Stimulated activated CD4-positive, alpha-beta T cell treated with anti-CD3 and anti-CD28 coated beads, Interleukin-1b, Interleukin-23, amount 100 ng/mL, for 24 hours (primary cell): ENCODE results near the gene CBLB.

Source experiments
- DNase-seq, 4 experiments: peaks; one replicate each; pipeline ENCODE4 v3.0.0-alpha.2; 2020; ENCODE audit warnings: low read depth in 4 of 4, low spot score in 1 of 4

CBLB gene

GRCh38 chr3:105847865-105848264 lies 20.9 kb downstream of the CBLB start:
- DNase-seq = no peak

- DNase-seq = no peak
Observed at GRCh38 chr3:105847452-105847851, 21.4 kb downstream of the CBLB start.

DNA sequence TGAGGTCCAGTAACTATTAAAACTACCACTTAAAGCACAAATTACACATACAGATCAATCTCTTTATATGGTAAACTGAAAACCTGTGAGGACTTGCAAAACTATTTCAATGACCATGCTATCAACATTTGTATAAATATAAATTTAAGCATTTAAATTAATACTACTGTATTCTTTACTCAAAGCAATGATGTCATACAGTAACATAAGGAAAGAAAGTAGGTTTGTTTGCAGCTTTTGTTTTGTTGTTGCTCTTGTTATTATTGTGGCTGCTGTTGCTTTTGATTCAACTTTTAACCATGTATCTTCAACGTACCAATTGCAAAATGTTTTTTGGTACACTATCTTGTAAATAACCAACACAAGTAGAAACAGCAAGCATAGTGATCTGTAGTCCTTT lies 22.0 kb downstream of the CBLB start:
- no peak for DNase-seq

DNA sequence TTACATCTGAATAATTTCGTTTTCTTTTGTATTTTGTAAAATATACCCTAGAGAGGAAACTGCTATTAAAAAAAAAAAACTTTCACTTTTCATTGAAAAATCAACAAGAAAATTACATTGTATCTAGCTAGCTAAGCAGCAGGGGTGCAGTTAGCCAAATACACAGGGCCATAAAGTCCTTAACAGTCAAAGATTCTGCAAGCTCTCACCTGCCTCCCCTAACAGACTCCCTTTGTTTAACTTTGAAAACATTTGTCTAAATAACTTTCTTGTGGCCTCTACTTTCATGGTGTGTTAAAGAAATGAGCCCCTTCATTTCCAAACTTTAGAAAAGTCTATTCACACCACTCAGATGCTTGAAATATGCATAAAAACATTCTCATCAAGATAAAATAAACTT lies 23.3 kb downstream of the CBLB start:
- no peak for DNase-seq

- no peak for DNase-seq
Observed at GRCh38 chr3:105844704-105845103, 24.1 kb downstream of the CBLB start.

DNA sequence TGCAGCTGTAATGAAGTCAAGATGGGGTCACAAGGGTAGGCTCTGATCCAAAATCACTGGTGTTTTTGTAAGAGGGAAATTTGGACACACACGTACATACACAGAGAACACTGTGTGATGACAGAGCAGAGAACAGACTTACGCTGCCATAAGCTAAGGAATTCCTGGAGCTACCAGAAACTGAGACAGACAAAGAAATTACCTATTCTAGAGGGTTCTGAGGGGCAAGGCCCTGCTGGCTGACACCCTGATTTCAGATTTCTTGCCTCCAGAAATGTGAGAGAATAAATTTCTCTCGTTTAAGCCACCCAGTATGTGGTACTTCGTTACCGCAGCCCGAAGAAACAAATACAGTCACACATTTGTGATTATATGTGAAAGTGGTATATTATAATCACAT lies 24.8 kb downstream of the CBLB start:
- no peak for DNase-seq

DNA sequence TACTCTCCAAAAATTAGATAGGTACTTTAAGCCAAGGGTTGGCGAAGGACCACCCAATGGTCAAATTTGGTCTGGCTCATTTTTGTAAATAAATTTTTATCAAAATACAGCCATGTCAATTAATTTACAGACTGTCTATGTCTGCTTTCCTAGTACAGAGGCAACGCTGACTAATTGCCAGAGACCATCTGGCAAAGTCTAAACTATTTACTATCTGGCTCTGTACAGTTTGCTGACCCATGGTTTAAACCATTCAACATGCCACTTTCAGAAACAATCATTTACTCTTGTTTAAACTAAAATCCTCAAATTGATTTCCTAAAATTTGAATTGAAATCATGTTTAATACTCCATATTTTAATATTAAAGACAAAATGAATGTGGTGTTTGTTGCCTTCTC lies 25.9 kb downstream of the CBLB start:
- no peak for DNase-seq

DNA sequence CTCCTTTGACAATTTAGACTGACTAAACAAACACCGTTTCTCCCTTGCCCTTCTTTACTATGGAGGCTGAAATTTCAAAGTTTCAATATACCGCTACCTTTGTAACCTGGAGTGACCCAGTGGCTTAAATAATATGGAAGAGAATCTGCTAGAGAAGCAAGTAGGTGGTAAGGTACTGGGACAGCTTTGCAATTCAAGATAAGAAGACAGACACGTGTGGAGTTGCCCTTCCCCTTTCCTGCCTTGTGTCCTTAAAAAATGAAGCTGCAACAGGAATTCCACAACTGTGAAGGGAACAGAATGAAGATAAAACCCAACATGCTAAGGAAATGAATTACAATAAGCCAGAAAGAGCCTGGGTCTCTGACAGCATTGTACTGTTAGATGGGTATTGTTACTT lies 26.4 kb downstream of the CBLB start:
- no peak for DNase-seq

- DNase-seq = no peak
Observed at GRCh38 chr3:105837947-105838346, 30.9 kb downstream of the CBLB start.

GRCh38 chr3:105837143-105837740 lies 31.6 kb downstream of the CBLB start:
- no peak for DNase-seq

DNA sequence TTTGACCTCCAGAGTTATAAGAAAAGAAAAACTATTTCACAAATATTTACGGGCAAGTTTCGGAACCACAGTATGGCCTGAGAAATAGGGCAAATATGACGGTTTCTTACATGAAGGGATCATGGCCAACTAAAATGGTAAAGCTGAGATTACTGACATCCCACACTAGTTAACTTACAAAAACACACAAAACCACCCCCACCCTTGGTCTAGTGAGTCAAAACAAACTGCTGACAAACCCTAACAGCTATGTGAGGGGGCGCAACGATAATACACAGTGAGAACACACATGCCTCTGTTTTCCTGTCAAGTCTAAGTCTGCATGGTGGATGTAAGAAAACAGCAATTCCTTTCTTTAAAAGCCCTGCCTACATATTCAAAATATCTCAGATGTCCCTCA lies 32.3 kb downstream of the CBLB start:
- DNase-seq = no peak

- DNase-seq = no peak
Observed at GRCh38 chr3:105835606-105836005, 33.2 kb downstream of the CBLB start.

DNA sequence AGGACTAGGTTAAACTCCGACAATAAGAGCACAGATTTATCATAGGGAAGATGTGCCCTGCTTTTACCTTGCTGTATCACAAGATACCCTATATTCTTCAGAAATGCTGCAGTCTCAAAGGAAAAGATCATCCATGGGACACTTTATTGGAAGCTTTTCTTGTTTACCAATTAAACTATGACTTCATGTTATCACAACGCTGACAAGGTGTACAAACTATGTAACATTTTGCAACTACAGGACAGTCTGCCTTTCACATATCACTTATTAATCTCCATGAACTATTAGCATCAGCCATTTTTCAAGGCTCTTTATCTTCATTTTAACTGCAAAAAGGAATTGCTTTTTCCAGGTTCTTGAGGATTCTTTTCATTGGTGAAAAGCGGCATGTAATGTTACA lies 34.0 kb downstream of the CBLB start:
- DNase-seq = no peak

- no peak for DNase-seq
Observed at GRCh38 chr3:105832644-105833043, 36.2 kb downstream of the CBLB start.

DNA sequence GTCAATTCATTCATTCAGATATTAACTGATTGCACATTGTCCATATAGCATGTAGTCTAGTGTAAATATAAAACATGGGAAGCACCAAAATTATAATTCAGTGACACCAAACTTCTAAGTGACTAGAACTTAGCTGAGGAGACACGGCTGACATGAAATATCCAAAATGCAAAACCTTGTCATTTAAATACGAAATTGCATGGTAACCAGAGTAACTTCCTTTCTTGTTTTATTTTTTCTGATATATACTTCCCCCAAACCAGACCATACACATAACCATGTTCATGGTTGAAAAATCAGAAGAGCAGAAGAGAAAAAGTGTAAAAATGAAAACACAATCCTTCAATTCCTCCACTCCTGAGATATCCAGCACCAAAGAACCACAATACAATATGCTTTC lies 38.0 kb downstream of the CBLB start:
- DNase-seq = no peak

- DNase-seq = no peak
Observed at GRCh38 chr3:105829871-105830622, 38.8 kb downstream of the CBLB start.

DNA sequence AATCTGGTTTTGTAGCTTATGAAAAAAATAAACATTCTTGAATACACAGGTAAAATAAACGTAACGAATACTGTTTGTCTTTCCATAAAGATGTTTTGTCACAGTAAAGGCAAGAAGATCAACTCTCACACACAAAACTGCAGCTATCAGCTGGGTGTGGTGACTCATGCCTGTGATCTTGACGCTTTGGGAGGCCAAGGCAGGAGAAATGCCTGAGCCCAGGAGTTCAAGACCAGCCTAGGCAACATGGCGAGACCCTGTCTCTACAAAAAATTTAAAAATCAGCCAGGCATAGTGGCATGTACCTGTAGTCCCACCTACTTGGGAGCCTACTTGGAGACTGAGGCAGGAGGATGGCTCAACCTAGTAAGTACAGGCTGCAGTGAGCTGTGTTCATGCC lies 39.6 kb downstream of the CBLB start:
- DNase-seq = no peak

GRCh38 chr3:105828703-105829102 lies 40.1 kb downstream of the CBLB start:
- no peak for DNase-seq

- no peak for DNase-seq
Observed at GRCh38 chr3:105827959-105828358, 40.9 kb downstream of the CBLB start.

- DNase-seq = no peak
Observed at GRCh38 chr3:105826778-105827634, 41.8 kb downstream of the CBLB start.

- no peak for DNase-seq
Observed at GRCh38 chr3:105824129-105824528, 44.7 kb downstream of the CBLB start.
